ENCODE measurements around the gene EIF3A.

The EIF3A gene

GRCh38 chr10:119005362-119006043 lies 75.1 kb downstream of the EIF3A start:
- no peak for DNase-seq (ENCODE audit: low read depth in 2 of 2)

- no peak for DNase-seq (ENCODE audit: low read depth in 2 of 2)
Measured at GRCh38 chr10:119003572-119004289, 76.9 kb downstream of the EIF3A start.

- no peak for DNase-seq (ENCODE audit: low read depth in 2 of 2)
Measured at GRCh38 chr10:119001717-119002500, 78.7 kb downstream of the EIF3A start.

GRCh38 chr10:118998183-118998582 lies 82.4 kb downstream of the EIF3A start:
- no peak for DNase-seq (ENCODE audit: low read depth in 2 of 2)

DNA sequence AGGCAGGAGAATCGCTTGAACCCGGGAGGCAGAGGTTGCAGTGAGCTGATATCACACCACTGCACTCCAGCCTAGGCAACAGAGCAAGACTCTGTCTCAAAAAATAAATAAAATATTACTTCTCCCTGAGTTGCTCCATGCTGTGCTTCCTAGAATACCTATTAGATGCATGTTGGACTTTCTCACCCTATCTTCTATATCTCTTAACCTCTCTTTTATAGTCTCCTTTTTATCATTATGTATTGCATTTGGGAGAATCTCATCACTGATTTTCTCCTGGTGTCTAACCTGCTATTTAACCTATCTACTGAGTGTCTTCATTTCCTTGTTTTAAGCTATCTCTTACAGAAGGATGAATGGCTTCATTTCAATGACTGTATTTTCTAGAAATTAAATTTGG lies 83.2 kb downstream of the EIF3A start:
- no peak for DNase-seq (ENCODE audit: low read depth in 2 of 2)

DNA sequence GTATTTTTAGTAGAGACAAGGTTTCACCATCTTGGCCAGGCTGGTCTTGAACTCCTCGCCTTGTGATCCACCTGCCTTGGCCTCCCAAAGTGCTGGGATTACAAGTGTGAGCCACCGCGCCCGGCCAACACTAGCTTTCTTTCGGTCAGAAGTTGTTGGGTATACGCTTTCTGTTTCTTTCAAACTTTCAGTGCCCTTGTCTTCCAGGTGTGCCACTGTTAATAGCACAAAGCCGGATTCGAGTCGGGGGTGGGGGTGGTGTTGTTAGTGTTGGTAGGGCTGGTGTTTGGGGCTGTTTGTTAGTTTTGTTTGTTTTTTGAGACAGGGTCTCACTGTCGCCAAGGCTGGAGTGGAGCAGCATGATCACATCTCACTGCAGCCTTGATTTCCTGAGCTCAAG lies 84.9 kb downstream of the EIF3A start:
- DNase-seq (ENCODE audit: low read depth in 2 of 2), result no peak

GRCh38 chr10:118994321-118994720 lies 86.3 kb downstream of the EIF3A start:
- DNase-seq (ENCODE audit: low read depth in 2 of 2), result no peak

- DNase-seq (ENCODE audit: low read depth in 2 of 2), result no peak
Measured at GRCh38 chr10:118993214-118993613, 87.4 kb downstream of the EIF3A start.

DNA sequence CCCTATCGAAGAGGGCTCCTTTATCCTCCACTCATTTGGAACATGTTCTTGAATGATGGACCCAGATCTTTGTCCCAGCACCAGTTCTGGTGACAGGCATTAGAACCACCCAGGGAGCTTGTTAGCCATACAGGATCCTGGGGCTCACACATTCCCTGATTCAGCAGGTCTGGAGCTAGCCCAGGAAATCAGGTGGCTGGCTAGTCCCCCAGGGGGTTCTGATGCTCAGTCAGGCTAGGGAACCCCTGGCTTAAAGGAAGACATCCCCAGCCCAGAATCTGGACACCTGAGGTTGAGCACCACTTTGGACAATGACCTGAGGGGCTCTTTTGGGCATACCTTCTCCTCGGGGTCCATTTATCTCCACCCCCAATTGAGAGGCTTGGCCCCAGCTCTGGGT lies 88.1 kb downstream of the EIF3A start:
- DNase-seq (ENCODE audit: low read depth in 2 of 2), result no peak

- no peak for DNase-seq (ENCODE audit: low read depth in 2 of 2)
Measured at GRCh38 chr10:118990326-118990725, 90.3 kb downstream of the EIF3A start.

DNA sequence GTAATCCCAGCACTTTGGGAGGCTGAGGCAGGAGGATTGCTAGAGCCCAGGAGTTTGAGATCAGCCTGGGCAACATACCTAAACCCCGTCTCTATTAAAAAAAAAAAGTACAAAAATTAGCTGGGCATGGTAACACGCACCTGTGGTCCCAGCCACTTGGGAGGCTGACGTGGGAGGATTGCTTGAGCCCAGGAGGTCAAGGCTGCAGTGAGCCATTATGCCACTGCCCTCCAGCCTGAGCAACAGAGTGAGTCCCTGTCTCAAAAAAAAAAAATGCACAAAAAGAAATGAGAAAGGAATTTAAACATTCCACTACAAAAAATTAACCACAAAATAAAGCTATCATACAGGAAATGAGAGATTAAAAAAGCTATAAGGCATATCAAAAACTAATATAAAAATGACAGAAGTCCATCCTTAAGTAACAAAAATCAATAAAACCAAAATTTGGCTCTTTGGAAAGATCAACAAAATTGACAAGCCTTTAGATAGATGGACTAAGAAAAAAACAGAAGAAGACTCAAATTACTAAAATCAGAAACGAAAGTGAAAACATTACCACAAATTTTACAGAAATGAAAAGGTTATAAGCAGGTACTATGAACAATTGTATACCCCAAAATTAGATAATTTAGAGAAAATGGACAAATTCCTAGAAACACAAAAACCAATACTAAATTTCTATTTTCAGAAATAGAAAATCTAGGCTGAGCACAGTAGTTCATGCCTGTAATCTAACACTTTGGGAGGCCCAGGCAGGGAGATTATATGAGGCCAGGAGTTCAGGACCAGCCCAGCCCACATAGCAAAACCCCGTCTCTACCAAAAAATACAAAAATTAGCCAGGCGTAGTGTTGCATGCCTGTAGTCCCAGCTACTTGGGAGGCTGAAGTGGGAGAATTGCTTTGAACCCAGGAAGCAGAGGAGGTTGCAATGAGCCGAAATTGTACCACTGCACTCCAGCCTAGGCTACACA lies 93.5 kb downstream of the EIF3A start:
- DNase-seq (ENCODE audit: low read depth in 2 of 2), result no peak

GRCh38 chr10:118985576-118985975 lies 95.0 kb downstream of the EIF3A start:
- DNase-seq (ENCODE audit: low read depth in 2 of 2), result no peak
